Gastrocnemius medialis (tissue), 4 donors: ENCODE measurements around the gene SCN4A. TPM values are rescaled to one million over a fixed set of nuclear protein-coding genes. Genes with fewer than 3 reads are reported as not detected.

ENCODE experiments used
- ATAC-seq, 2 donors: fragments of 150-250 bp; one replicate each; pipeline ENCODE4 v1.9.1; 2016
- DNase-seq, 2 donors: peaks; one replicate each; pipeline ENCODE4 v3.0.0-alpha.2; 2019
- H3K27ac ChIP-seq, 4 donors: fragments of 200-600 bp; sonication (generic); 1 replicate in 1 of 4; 2 replicates in 3 of 4; pipeline ENCODE4 v1.5.1; 2016 to 2018; ENCODE audit warnings: mild to moderate bottlenecking in 2 of 4, moderate library complexity in 1 of 4
- H3K27me3 ChIP-seq, 3 donors: fragments of 200-600 bp; sonication (generic) in 2 of 3; 1 replicate in 1 of 3; 2 replicates in 2 of 3; pipeline versions ENCODE4 v1.5.1 to v1.6.0; 2016 to 2019; ENCODE audit warnings: mild to moderate bottlenecking in 1 of 3, moderate library complexity in 1 of 3
- H3K36me3 ChIP-seq, 2 donors: fragments of 200-600 bp; sonication (generic) in 1 of 2; one replicate each; pipeline ENCODE4 v1.5.1; 2017 to 2018
- H3K4me1 ChIP-seq, 2 donors: fragments of 200-600 bp; sonication (generic) in 1 of 2; one replicate each; pipeline ENCODE4 v1.5.1; 2016 to 2017; ENCODE audit warnings: mild to moderate bottlenecking in 2 of 2
- H3K4me3 ChIP-seq, 4 donors: fragments of 200-600 bp; sonication (generic) in 3 of 4; 1 replicate in 1 of 4; 2 replicates in 3 of 4; pipeline ENCODE4 v1.5.1; 2016 to 2019; ENCODE audit warnings: mild to moderate bottlenecking in 2 of 4
- H3K9me3 ChIP-seq, 3 donors: fragments of 200-600 bp; sonication (generic) in 2 of 3; 1 replicate in 1 of 3; 2 replicates in 2 of 3; pipeline ENCODE4 v1.5.1; 2016 to 2019
- CTCF ChIP-seq, 5 experiments: fragments of 450-650 bp in 3 of 5; fragments of 200-600 bp in 2 of 5; sonication (generic) in 2 of 5; IDR thresholded peaks in 4 of 5; conservative IDR thresholded peaks in 1 of 5; 1 replicate in 4 of 5; 2 replicates in 1 of 5; pipeline ENCODE4 v1.5.1; 2016 to 2019; ENCODE audit warnings: antibody characterized with exemption in 5 of 5, mild to moderate bottlenecking in 3 of 5, moderate library complexity in 3 of 5
- POLR2A ChIP-seq, 2 donors: fragments of 450-650 bp; IDR thresholded peaks; one replicate each; pipeline ENCODE4 v1.6.1; 2017; ENCODE audit warnings: antibody characterized with exemption in 2 of 2, mild to moderate bottlenecking in 2 of 2, moderate library complexity in 2 of 2
- in situ Hi-C, 4 donors: fragments of 200-750 bp; cut with MboI; loops; one replicate each; pipeline versions ENCODE4 v1.15.0 to v1.8.0; 2017; ENCODE audit warnings: low sequenced_read_pairs in 4 of 4
- intact Hi-C: fragments of 100-400 bp; cut with DNase I; formaldehyde crosslinking; loops from one replicate; pipeline ENCODE4 v1.15.1; 2023; ENCODE audit warnings: low total_unique reads
- total RNA-seq, 4 donors: library from RNA; depleted of rRNA; stranded (reverse); fragments of >200 nt; gene quantifications; one replicate each; pipeline versions ENCODE4 v1.1.0 to v1.2.3, GENCODE V29; 2016

Gene SCN4A
- total RNA-seq, 4 donors from 2014 or later, result 45.3 to 107 (median 69.1) TPM

DNA sequence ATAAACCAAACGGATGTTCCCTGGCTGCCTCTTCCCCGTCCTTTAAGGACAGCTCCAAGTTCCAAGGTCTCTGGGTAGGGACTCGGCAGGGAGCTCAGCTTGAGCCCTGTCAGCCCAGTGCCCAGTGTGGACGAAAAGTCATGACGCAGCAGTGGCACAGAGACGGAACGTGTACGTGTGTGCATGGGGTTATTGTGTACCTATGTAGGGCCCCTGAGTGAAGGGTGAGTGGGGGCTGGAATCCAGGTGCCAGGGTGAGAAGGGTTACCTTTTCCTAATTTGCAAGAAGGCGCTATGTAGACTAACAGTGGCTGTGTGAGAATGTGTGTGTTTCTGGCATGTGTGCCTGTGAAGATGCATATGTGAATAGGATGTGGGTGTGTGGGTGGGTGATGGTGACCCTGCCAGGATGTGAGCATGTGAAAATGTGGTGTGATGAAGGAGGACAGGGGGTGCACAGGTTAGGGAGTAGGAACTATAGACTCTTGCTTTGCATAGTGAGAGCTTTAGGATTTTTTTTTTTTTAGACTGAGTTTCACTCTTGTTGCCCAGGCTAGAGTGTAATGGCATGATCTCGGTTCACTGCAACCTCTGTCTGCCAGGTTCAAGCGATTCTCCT is 6.0 kb downstream of the SCN4A start:
- DNase-seq (no peak), ATAC-seq (no peak)
- H3K4me3 ChIP-seq, result no peak overlapping the region
- H3K27me3 ChIP-seq, result no peaks in the 10 kb centered on the region
- H3K27ac ChIP-seq, result peak overlapping the region; percentile 98 to 100 (median 99)
- H3K4me1 ChIP-seq, result peaks cover 31 to 39% of the 10 kb centered on the region in 2 donors
- in situ Hi-C loops, result no loop called here
- no peak for TF ChIP-seq POLR2A (IDR thresholded peaks at IDR 0.05)
- no peak for TF ChIP-seq CTCF (IDR thresholded peaks at IDR 0.05 in 4 of 5, conservative IDR thresholded peaks at IDR 0.05 in 1 of 5)
- intact Hi-C loops, result no loop called here
- peaks cover 0 to 50% of the 10 kb centered on the region in 2 donors for H3K36me3 ChIP-seq
- H3K9me3 ChIP-seq, result no peaks in the 10 kb centered on the region

DNA sequence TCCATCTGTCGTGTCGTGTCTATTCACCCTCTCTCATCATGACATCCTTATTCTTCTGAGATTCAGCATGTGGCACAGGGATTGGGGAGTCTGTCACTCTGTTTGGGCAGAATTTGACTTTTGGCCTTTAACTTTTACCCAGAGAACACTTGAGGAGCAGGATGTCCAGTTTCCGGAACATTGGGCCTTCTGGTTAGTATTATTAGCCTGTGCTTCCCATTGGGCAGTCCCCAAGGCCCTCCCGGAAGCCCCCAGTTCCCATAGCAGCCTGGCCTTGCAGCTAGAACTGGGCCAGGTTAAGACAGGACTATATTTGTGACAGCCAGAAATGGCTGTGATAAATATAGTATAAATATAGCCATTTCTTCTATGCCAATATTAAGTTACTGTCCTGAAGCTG is 9.6 kb downstream of the SCN4A start:
- Histone ChIP-seq H3K36me3 (peaks cover 0 to 21% of the 10 kb centered on the region in 2 donors), H3K4me3 (no peak overlapping the region), H3K9me3 (no peaks in the 10 kb centered on the region), H3K4me1 (peaks cover 53 to 65% of the 10 kb centered on the region in 2 donors), H3K27me3 (no peaks in the 10 kb centered on the region), H3K27ac (peak overlapping the region; percentile 96 to 100 (median 99))
- in situ Hi-C loops, result no loop called here
- TF ChIP-seq CTCF (IDR thresholded peaks at IDR 0.05 in 4 of 5, conservative IDR thresholded peaks at IDR 0.05 in 1 of 5) (no peak), POLR2A (IDR thresholded peaks at IDR 0.05) (peak in 1 of 2 donors; percentile 11)
- intact Hi-C loops, result no loop called here
- ATAC-seq (peak in 1 of 2 donors; percentile 2), DNase-seq (no peak)

DNA sequence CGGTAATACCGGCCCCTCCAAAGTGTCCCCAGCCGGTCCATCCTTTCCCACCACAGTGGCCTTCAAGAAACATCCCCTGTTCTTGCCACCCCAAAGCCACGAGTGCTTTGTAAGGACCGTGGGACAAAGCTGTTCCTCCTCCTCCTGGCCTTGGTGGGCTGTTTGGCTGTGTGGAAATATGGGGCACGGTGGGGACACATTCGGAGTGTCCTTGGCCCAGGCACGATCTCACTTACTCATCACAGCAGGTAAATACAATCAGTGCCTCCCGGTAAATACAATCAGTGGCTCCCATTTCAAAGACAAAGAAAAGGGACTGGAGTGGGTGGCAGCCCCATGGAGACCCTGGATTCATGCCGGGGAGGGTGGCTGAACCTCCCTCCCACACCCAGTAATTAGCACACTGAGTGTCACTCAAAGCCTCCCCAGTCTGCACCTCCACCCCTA is 10.4 kb downstream of the SCN4A start:
- H3K27ac ChIP-seq, result peak overlapping the region; percentile 96 to 100 (median 99)
- no peak for ATAC-seq
- peak in 1 of 2 donors; percentile 13 for TF ChIP-seq POLR2A (IDR thresholded peaks at IDR 0.05)
- no peak for TF ChIP-seq CTCF (IDR thresholded peaks at IDR 0.05 in 4 of 5, conservative IDR thresholded peaks at IDR 0.05 in 1 of 5)
- intact Hi-C loops, result no loop called here
- H3K4me1 ChIP-seq, result peaks cover 58 to 61% of the 10 kb centered on the region in 2 donors
- no peaks in the 10 kb centered on the region for H3K9me3 ChIP-seq
- in situ Hi-C loops, result no loop called here
- peaks cover 0 to 14% of the 10 kb centered on the region in 2 donors for H3K36me3 ChIP-seq
- H3K27me3 ChIP-seq, result no peaks in the 10 kb centered on the region
- no peak overlapping the region for H3K4me3 ChIP-seq
- DNase-seq, result no peak

- peak; percentile 84 to 94 for DNase-seq
- Histone ChIP-seq H3K9me3 (no peaks in the 10 kb centered on the region), H3K4me3 (peak overlapping the region in 3 of 4 donors; percentile 24 to 28 (median 25)), H3K4me1 (peaks cover 65 to 66% of the 10 kb centered on the region in 2 donors), H3K36me3 (peaks cover 0 to 15% of the 10 kb centered on the region in 2 donors), H3K27me3 (no peaks in the 10 kb centered on the region), H3K27ac (peak overlapping the region; percentile 96 to 100 (median 99))
- peak; percentile 63 to 65 for ATAC-seq
- intact Hi-C loops (loop anchor here (1.0 kb wide), 1 partner anchor 25 kb away; no protein-coding TSS in a partner anchor), in situ Hi-C loops (no loop called here)
- no peak for TF ChIP-seq CTCF (IDR thresholded peaks at IDR 0.05 in 4 of 5, conservative IDR thresholded peaks at IDR 0.05 in 1 of 5)
- TF ChIP-seq POLR2A (IDR thresholded peaks at IDR 0.05), result peak; percentile 27 to 56
These were observed 11.1 kb downstream of the SCN4A start for GRCh38 chr17:63961355-63962212.
